Right lobe of liver (tissue), 6 donors: ENCODE results near the gene SUPT5H. TPM values are rescaled to one million over a fixed set of nuclear protein-coding genes. Genes with fewer than 3 reads are reported as not detected.

Source experiments
- ATAC-seq, 4 donors: fragments of 200-7000 bp; cut with Tn5 transposase; one replicate each; pipeline ENCODE4 v1.9.1; 2020; ENCODE audit warnings: mild to moderate bottlenecking in 4 of 4, moderate library complexity in 4 of 4
- DNase-seq, 3 donors: peaks; one replicate each; pipeline ENCODE4 v3.0.0-alpha.2; 2020
- H3K27ac ChIP-seq, 3 donors: fragments of 200-600 bp; one replicate each; pipeline ENCODE4 v1.8.0; 2022
- H3K27me3 ChIP-seq, 2 donors: fragments of 200-600 bp; one replicate each; pipeline ENCODE4 v1.8.0; 2022
- H3K36me3 ChIP-seq, 4 donors: fragments of 200-600 bp; sonication (generic) in 1 of 4; one replicate each; pipeline versions ENCODE4 v1.5.1 to v1.8.0; 2017 to 2022; ENCODE audit warnings: control low read depth in 1 of 4
- H3K4me1 ChIP-seq, 4 donors: fragments of 200-600 bp; sonication (generic) in 1 of 4; one replicate each; pipeline versions ENCODE4 v1.5.1 to v1.8.0; 2017 to 2022; ENCODE audit warnings: control low read depth in 1 of 4
- H3K4me3 ChIP-seq, 3 donors: fragments of 200-600 bp; one replicate each; pipeline ENCODE4 v1.8.0; 2022
- H3K9me3 ChIP-seq, 4 donors: fragments of 200-600 bp; sonication (generic) in 1 of 4; one replicate each; pipeline versions ENCODE4 v1.5.1 to v1.8.0; 2017 to 2022; ENCODE audit warnings: control low read depth in 1 of 4
- POLR2A ChIP-seq: fragments of 450-650 bp; IDR thresholded peaks from one replicate; pipeline ENCODE4 v1.6.1; 2017; ENCODE audit warnings: antibody characterized with exemption, mild to moderate bottlenecking
- WGBS: methylation state at CpG from one replicate; pipeline ENCODE4 v1.1.6; 2018; ENCODE audit warnings: low coverage, low lambda C conversion rate; ENCODE audit not compliant: insufficient coverage; ENCODE audit errors: missing lambda C conversion rate; 5-methylcytosine and 5-hydroxymethylcytosine counted together
- intact Hi-C, 2 donors: fragments of 100-400 bp; cut with DNase I; formaldehyde crosslinking; loops; one replicate each; pipeline versions ENCODE4 v1.11.2 to v1.14.1; 2022
- total RNA-seq, 6 experiments: library from RNA; depleted of rRNA in 2 of 6; stranded (reverse); fragments of >200 nt in 2 of 6; fragmentation: NEBNext Ultra II Directional in 3 of 6; extraction: Animal tissue kit (Norgen Biotek cat#: 25700) in 3 of 6; gene quantifications; one replicate each; pipeline versions ENCODE4 v1.1.0 to v1.2.4, GENCODE V29; 2016 to 2023
- TF ChIP-seq, protein P1 (sequence below), 4 donors: fragments of 200-600 bp in 3 of 4; fragments of 450-650 bp in 1 of 4; IDR thresholded peaks; one replicate each; pipeline versions ENCODE4 v1.5.1 to v1.8.0; 2016 to 2022; ENCODE audit warnings: antibody characterized with exemption in 4 of 4, mild to moderate bottlenecking in 2 of 4
- donor health status: DM: no; HTN: yes; CAD: no.
- donor health status: DM: no; HTN: no; CAD: no.
- donor health status: DM: no; HTN: no; CAD: no.
- donor health status: DM: no; HTN: yes; CAD: no.
- donor health status: DM: no; HTN: yes; CAD: no.

SUPT5H gene
- total RNA-seq, 6 experiments from 2014 or later: 42.3 to 60.8 (median 54.7) TPM

DNA sequence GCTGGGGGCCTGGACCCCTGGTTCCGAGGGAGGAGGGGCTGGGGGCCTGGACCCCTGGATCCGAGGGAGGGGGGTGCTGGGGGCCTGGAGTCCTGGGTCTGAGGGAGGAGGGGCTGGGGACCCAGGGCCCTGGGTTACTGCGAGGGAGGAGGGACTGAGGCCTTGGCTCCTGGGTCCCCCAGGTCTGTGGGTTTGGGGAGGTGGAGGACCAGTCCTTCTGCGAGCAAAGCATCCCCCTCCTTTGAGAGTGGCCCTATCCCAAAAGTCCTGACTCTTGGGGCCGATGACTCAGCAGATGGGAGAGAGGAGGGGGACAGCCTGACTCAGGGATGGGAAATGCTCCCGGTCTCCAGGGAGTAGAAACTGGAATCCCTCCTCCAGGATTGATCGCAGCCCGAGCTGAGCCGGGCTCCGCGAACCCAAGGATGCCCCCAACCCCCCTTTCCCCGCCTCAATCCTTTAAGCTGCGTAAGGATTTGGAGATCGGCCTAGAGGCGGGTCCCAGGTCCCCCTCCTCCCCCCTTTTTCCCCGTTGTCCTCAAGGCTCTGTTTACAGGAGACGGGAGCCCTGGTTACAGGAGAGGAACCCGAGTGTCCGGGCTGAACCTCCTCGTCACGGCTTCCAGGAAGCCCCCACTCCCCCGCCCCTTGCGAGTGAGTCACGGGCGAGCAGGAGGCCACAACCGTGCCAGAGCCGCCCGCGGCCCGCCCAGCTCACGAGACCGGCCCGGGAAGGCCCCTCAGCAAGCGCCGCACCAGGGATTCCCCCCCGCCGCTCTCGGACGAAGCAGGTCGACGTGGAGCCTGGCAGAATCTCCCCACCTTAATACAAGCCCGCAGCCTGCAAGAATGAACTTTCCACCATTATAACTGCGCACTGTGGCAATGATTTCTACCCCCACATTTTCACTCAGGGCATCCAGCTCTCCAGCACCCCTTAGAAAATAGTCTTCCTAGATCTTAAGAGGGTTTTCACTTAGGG lies 41.8 kb upstream of the SUPT5H start:
- no peaks in the 10 kb centered on the region for H3K9me3 ChIP-seq
- peaks cover 0 to 10% (median 6%) of the 10 kb centered on the region in 4 donors for H3K36me3 ChIP-seq
- peak overlapping the region; percentile 35 to 56 (median 51) for H3K4me3 ChIP-seq
- intact Hi-C loops: no loop called here
- peak overlapping the region; percentile 95 to 99 (median 98) for H3K27ac ChIP-seq
- peaks cover 0 to 50% (median 20%) of the 10 kb centered on the region in 4 donors for H3K4me1 ChIP-seq
- H3K27me3 ChIP-seq: no peaks in the 10 kb centered on the region
- DNase-seq (peak; percentile 90 to 96 (median 95)), ATAC-seq (peak; percentile 10 to 20 (median 14))
- TF ChIP-seq POLR2A: peak; percentile 53
- TF ChIP-seq, protein P1, sequence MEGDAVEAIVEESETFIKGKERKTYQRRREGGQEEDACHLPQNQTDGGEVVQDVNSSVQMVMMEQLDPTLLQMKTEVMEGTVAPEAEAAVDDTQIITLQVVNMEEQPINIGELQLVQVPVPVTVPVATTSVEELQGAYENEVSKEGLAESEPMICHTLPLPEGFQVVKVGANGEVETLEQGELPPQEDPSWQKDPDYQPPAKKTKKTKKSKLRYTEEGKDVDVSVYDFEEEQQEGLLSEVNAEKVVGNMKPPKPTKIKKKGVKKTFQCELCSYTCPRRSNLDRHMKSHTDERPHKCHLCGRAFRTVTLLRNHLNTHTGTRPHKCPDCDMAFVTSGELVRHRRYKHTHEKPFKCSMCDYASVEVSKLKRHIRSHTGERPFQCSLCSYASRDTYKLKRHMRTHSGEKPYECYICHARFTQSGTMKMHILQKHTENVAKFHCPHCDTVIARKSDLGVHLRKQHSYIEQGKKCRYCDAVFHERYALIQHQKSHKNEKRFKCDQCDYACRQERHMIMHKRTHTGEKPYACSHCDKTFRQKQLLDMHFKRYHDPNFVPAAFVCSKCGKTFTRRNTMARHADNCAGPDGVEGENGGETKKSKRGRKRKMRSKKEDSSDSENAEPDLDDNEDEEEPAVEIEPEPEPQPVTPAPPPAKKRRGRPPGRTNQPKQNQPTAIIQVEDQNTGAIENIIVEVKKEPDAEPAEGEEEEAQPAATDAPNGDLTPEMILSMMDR (IDR thresholded peaks at IDR 0.05): no peak
- 23% methylated on average over 11 of the region's 43 CpGs for WGBS

- no peak for TF ChIP-seq POLR2A
- TF ChIP-seq, protein P1 (IDR thresholded peaks at IDR 0.05): no peak
- Histone ChIP-seq H3K9me3 (no peaks in the 10 kb centered on the region), H3K27ac (peak overlapping the region; percentile 93 to 100 (median 99)), H3K4me1 (peaks cover 0 to 33% (median 15%) of the 10 kb centered on the region in 4 donors), H3K27me3 (no peaks in the 10 kb centered on the region), H3K36me3 (peaks cover 0 to 11% (median 7%) of the 10 kb centered on the region in 4 donors), H3K4me3 (peak overlapping the region in 1 of 3 donors; percentile 84)
- intact Hi-C loops: no loop called here
- 93% methylated on average over 7 of the region's 17 CpGs for WGBS
- ATAC-seq (no peak), DNase-seq (peak in 1 of 3 donors; percentile 57)
Observed at GRCh38 chr19:39405261-39405957, 40.0 kb upstream of the SUPT5H start.

DNA sequence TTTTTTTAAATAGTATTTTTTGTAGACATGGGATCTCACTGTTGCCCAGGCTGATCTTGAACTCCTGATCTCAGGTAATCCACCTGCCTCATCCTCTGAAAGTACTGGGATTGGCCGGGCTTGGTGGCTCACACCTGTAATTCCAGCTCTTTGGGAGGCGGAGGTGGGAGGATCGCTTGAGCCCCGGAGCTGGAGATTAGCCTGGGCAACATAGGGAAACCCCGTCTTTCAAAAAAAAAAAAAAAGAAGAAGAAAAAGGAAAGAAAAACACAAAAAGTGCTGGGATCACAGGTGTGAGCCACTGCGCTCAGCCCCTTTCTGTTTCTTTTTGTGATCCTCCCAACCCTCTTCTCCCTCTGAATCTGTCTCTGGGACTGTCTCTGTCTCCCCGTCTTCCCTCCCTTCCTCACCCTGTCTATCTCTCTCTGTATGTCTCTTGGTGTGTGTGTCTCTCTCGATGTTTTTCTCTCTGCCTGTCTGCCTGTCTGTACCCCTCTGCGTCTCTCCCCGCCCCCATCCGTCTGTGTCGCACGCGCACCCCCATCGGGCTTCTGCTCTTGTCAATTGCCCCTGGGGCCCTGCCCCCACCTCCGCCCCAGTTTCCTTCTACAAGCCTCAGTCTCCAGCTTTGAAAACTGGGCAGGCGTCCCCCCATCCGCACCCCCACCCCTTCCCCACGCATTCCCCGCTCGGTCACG lies 39.3 kb upstream of the SUPT5H start:
- H3K27me3 ChIP-seq: no peaks in the 10 kb centered on the region
- peak in 3 of 4 donors; percentile 0 to 1 (median 0) for ATAC-seq
- DNase-seq: no peak
- H3K36me3 ChIP-seq: peaks cover 0 to 11% (median 7%) of the 10 kb centered on the region in 4 donors
- H3K4me3 ChIP-seq: peak overlapping the region; percentile 84 to 99 (median 97)
- peak overlapping the region; percentile 93 to 100 (median 99) for H3K27ac ChIP-seq
- TF ChIP-seq, protein P1 (IDR thresholded peaks at IDR 0.05): no peak
- TF ChIP-seq POLR2A: no peak
- intact Hi-C loops: no loop called here
- H3K4me1 ChIP-seq: peaks cover 0 to 26% (median 13%) of the 10 kb centered on the region in 4 donors
- 8% methylated on average over 22 of the region's 22 CpGs for WGBS
- no peaks in the 10 kb centered on the region for H3K9me3 ChIP-seq
